KOPT-K1 (cell line): Measurements from ENCODE around the gene LIAS.
"Not testable (repeated sequence)": the region's sequence is repeated elsewhere in the genome, so short reads cannot be mapped to it uniquely, and the experiment has no call there.

ENCODE experiments used
- H3K27ac ChIP-seq: fragments of 200-600 bp; sonication (generic); 2 replicates; pipeline ENCODE4 v1.5.1; 2016; ENCODE audit warnings: antibody characterized with exemption, mild to moderate bottlenecking, low read depth, low read length; ENCODE audit not compliant: poor library complexity, severe bottlenecking
- H3K36me3 ChIP-seq: fragments of 200-600 bp; sonication (generic); 2 replicates; pipeline ENCODE4 v1.5.1; 2017; ENCODE audit warnings: antibody characterized with exemption, mild to moderate bottlenecking, low read length, moderate library complexity; ENCODE audit not compliant: insufficient read depth
- H3K9me3 ChIP-seq: fragments of 200-600 bp; sonication (generic); 2 replicates; pipeline ENCODE4 v1.5.1; 2017; ENCODE audit warnings: antibody characterized with exemption, low read length, mild to moderate bottlenecking; ENCODE audit not compliant: insufficient read depth, poor library complexity, severe bottlenecking

LIAS gene

GRCh38 chr4:39458505-39459300, at the start of gene LIAS, which contains the start of gene RPL9:
Gene LIAS (plus strand): TSS chr4:39459056. CDS start chr4:39459118, 62 bp downstream.
Gene RPL9 (minus strand): TSS chr4:39458922. CDS start chr4:39458439, 483 bp downstream.
- Histone ChIP-seq H3K9me3 (no peaks in the 10 kb centered on the region), H3K27ac (peak within 1 kb of the TSS; percentile 82), H3K36me3 (peaks cover 66% of the 10 kb centered on the region)

- H3K36me3 ChIP-seq: no peaks in the 10 kb centered on the region
Observed at GRCh38 chr4:39410415-39410814, 48.4 kb upstream of the LIAS start.

GRCh38 chr4:39411561-39411960, 47.3 kb upstream of the LIAS start:
- H3K9me3 ChIP-seq, H3K27ac ChIP-seq, H3K36me3 ChIP-seq: not testable (repeated sequence)

More at GRCh38 chr4:39410415-39410814, 48.4 kb upstream of the LIAS start:
- Histone ChIP-seq H3K9me3 (no peaks in the 10 kb centered on the region), H3K27ac (no peak overlapping the region)

- H3K36me3 ChIP-seq: no peaks in the 10 kb centered on the region
- no peak overlapping the region for H3K27ac ChIP-seq
- H3K9me3 ChIP-seq: no peaks in the 10 kb centered on the region
Observed at GRCh38 chr4:39415678-39416283, 43.1 kb upstream of the LIAS start.

GRCh38 chr4:39422247-39422646, 36.6 kb upstream of the LIAS start:
- Histone ChIP-seq H3K27ac (no peak overlapping the region), H3K36me3 (no peaks in the 10 kb centered on the region), H3K9me3 (no peaks in the 10 kb centered on the region)

GRCh38 chr4:39425297-39425696, 33.6 kb upstream of the LIAS start:
- not testable (repeated sequence) for H3K36me3 ChIP-seq, H3K9me3 ChIP-seq, H3K27ac ChIP-seq

GRCh38 chr4:39426728-39427127, 32.1 kb upstream of the LIAS start:
- Histone ChIP-seq H3K36me3 (no peaks in the 10 kb centered on the region), H3K9me3 (no peaks in the 10 kb centered on the region), H3K27ac (no peak overlapping the region)

GRCh38 chr4:39427520-39428114, 31.2 kb upstream of the LIAS start:
- H3K9me3 ChIP-seq: no peaks in the 10 kb centered on the region
- no peak overlapping the region for H3K27ac ChIP-seq
- no peaks in the 10 kb centered on the region for H3K36me3 ChIP-seq

- no peaks in the 10 kb centered on the region for H3K9me3 ChIP-seq
- no peak overlapping the region for H3K27ac ChIP-seq
- H3K36me3 ChIP-seq: no peaks in the 10 kb centered on the region
Observed at GRCh38 chr4:39429476-39430334, 29.2 kb upstream of the LIAS start.

- no peaks in the 10 kb centered on the region for H3K36me3 ChIP-seq
- H3K9me3 ChIP-seq: no peaks in the 10 kb centered on the region
- H3K27ac ChIP-seq: no peak overlapping the region
Observed at GRCh38 chr4:39433878-39434492, 24.9 kb upstream of the LIAS start.

GRCh38 chr4:39435659-39436563, 22.9 kb upstream of the LIAS start:
- no peak overlapping the region for H3K27ac ChIP-seq

GRCh38 chr4:39441593-39441992, 17.3 kb upstream of the LIAS start:
- Histone ChIP-seq H3K36me3 (no peaks in the 10 kb centered on the region), H3K9me3 (no peaks in the 10 kb centered on the region), H3K27ac (no peak overlapping the region)

More at GRCh38 chr4:39435659-39436563, 22.9 kb upstream of the LIAS start:
- no peaks in the 10 kb centered on the region for H3K36me3 ChIP-seq
- no peaks in the 10 kb centered on the region for H3K9me3 ChIP-seq

- H3K9me3 ChIP-seq: no peaks in the 10 kb centered on the region
- H3K36me3 ChIP-seq: no peaks in the 10 kb centered on the region
- no peak overlapping the region for H3K27ac ChIP-seq
Observed at GRCh38 chr4:39442998-39443397, 15.9 kb upstream of the LIAS start.

GRCh38 chr4:39446483-39446841, 12.4 kb upstream of the LIAS start:
- H3K9me3 ChIP-seq: no peaks in the 10 kb centered on the region
- H3K27ac ChIP-seq: no peak overlapping the region
- peaks cover 25% of the 10 kb centered on the region for H3K36me3 ChIP-seq
